HL-60 (cell line): ENCODE measurements around the gene TBL1X.

Experiments
- DNase-seq, 2 experiments: peaks; one replicate each; pipeline ENCODE4 v3.0.0-alpha.2; 2010 to 2020; ENCODE audit warnings: low read depth in 1 of 2, low spot score in 1 of 2
- H3K27ac ChIP-seq: fragments of 250-450 bp; sonication (Bioruptor Pico); replicated peaks from 2 replicates; pipeline ENCODE4 v1.5.1; 2020; ENCODE audit warnings: mild to moderate bottlenecking, moderate library complexity
- H3K27me3 ChIP-seq: fragments of 250-450 bp; sonication (Bioruptor Pico); 2 replicates; pipeline ENCODE4 v1.5.1; 2021; ENCODE audit warnings: mild to moderate bottlenecking, moderate library complexity; ENCODE audit not compliant: insufficient read depth, poor library complexity, severe bottlenecking
- H3K4me3 ChIP-seq: replicated peaks from 2 replicates; pipeline ENCODE4 v1.5.1; 2011; ENCODE audit warnings: mild to moderate bottlenecking, control low read depth, low read length; ENCODE audit not compliant: insufficient read depth
- CTCF ChIP-seq: IDR thresholded peaks from one replicate; pipeline ENCODE4 v1.5.1; 2011; ENCODE audit warnings: low read length, control low read depth, inconsistent platforms; ENCODE audit not compliant: insufficient read depth
- GABPA ChIP-seq: IDR thresholded peaks from 2 replicates; pipeline ENCODE4 v1.6.1; 2012; ENCODE audit warnings: low read depth
- POLR2AphosphoS5 ChIP-seq: IDR thresholded peaks from 2 replicates; pipeline ENCODE4 v1.6.1; 2012; ENCODE audit warnings: low read depth
- REST ChIP-seq: IDR thresholded peaks from 2 replicates; pipeline ENCODE4 v1.6.1; 2012; ENCODE audit warnings: low read depth; ENCODE audit not compliant: insufficient replicate concordance
- SPI1 ChIP-seq: IDR thresholded peaks from 2 replicates; pipeline ENCODE4 v1.6.1; 2012; ENCODE audit warnings: low read depth, mild to moderate bottlenecking, borderline replicate concordance

The TBL1X gene

GRCh38 chrX:9510366-9510765, 45.5 kb downstream of the TBL1X start:
- Histone ChIP-seq H3K4me3 (no peak overlapping the region), H3K27ac (no peak overlapping the region), H3K27me3 (no peaks in the 10 kb centered on the region)
- no peak for DNase-seq
- TF ChIP-seq GABPA: no peak
- TF ChIP-seq CTCF: no peak
- TF ChIP-seq REST: no peak
- no peak for TF ChIP-seq SPI1
- TF ChIP-seq POLR2AphosphoS5: no peak

- no peak for DNase-seq
- Histone ChIP-seq H3K27ac (no peak overlapping the region), H3K27me3 (no peaks in the 10 kb centered on the region), H3K4me3 (no peak overlapping the region)
- TF ChIP-seq GABPA (no peak), REST (no peak)
Observed at GRCh38 chrX:9510980-9511379, 46.1 kb downstream of the TBL1X start.

- no peak overlapping the region for H3K27ac ChIP-seq
- DNase-seq: no peak
- TF ChIP-seq REST (no peak), SPI1 (no peak), CTCF (no peak), GABPA (no peak), POLR2AphosphoS5 (no peak)
- no peaks in the 10 kb centered on the region for H3K27me3 ChIP-seq
- no peak overlapping the region for H3K4me3 ChIP-seq
Observed at GRCh38 chrX:9515489-9515888, 50.6 kb downstream of the TBL1X start.
